GM12865 (cell line): ENCODE measurements around the gene CLDN17.

ENCODE experiments used
- DNase-seq: peaks from one replicate; pipeline ENCODE4 v3.0.0; 2010; ENCODE audit warnings: low read depth
- H3K4me3 ChIP-seq: 2 replicates; pipeline ENCODE4 v1.5.1; 2011; ENCODE audit warnings: mild to moderate bottlenecking, low read depth, low read length, control low read depth
- TF ChIP-seq, protein P1 (sequence below): IDR thresholded peaks from 2 replicates; pipeline ENCODE4 v1.5.1; 2011; ENCODE audit warnings: low read length, control low read depth, low read depth, inconsistent platforms; ENCODE audit not compliant: insufficient read depth; ENCODE audit errors: missing control alignments

The CLDN17 gene

DNA sequence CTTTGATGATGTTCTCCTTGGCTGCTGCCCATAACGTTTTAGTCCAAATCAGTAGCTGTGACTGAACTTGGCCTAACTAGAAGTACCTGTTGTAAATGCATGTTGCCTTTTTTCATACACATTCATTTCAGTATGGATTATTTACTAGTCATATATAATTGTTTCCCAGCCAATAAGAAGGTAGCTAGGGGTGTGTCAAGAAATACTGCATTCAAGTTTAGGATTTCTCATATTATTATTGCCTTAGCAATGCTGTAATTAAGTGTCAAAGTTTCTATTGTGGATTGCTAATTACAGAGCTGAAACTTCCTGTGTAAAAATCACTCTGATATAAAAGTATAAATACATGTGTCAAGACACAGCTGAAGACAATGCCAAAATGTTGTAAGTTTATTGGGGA lies at the start of gene CLDN17:
TSS of gene CLDN17 (minus strand) at position 101 of the 400 bp plus-strand sequence. CDS start 188 bp downstream, outside the sequence.
- TF ChIP-seq, protein P1, sequence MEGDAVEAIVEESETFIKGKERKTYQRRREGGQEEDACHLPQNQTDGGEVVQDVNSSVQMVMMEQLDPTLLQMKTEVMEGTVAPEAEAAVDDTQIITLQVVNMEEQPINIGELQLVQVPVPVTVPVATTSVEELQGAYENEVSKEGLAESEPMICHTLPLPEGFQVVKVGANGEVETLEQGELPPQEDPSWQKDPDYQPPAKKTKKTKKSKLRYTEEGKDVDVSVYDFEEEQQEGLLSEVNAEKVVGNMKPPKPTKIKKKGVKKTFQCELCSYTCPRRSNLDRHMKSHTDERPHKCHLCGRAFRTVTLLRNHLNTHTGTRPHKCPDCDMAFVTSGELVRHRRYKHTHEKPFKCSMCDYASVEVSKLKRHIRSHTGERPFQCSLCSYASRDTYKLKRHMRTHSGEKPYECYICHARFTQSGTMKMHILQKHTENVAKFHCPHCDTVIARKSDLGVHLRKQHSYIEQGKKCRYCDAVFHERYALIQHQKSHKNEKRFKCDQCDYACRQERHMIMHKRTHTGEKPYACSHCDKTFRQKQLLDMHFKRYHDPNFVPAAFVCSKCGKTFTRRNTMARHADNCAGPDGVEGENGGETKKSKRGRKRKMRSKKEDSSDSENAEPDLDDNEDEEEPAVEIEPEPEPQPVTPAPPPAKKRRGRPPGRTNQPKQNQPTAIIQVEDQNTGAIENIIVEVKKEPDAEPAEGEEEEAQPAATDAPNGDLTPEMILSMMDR: no peak
- DNase-seq: no peak
- no peak within 1 kb of the TSS for H3K4me3 ChIP-seq

GRCh38 chr21:30216041-30216723 lies 49.6 kb upstream of the CLDN17 start, which contains the start of gene CLDN8:
Gene CLDN8 (minus strand): TSS chr21:30216097. CDS start chr21:30215925, 172 bp downstream.
- TF ChIP-seq, protein P1: no peak
- no peak for DNase-seq
- no peak within 1 kb of the TSS for H3K4me3 ChIP-seq

- no peak for DNase-seq
- TF ChIP-seq, protein P1: no peak
- no peak overlapping the region for H3K4me3 ChIP-seq
Measured at GRCh38 chr21:30211071-30211470, 44.5 kb upstream of the CLDN17 start.

GRCh38 chr21:30209601-30210000 lies 43.0 kb upstream of the CLDN17 start:
- no peak for DNase-seq
- no peak overlapping the region for H3K4me3 ChIP-seq
- TF ChIP-seq, protein P1: no peak

GRCh38 chr21:30207252-30207579 lies 40.6 kb upstream of the CLDN17 start:
- no peak overlapping the region for H3K4me3 ChIP-seq
- DNase-seq: no peak
- TF ChIP-seq, protein P1: no peak

GRCh38 chr21:30206551-30207251 lies 40.1 kb upstream of the CLDN17 start:
- no peak overlapping the region for H3K4me3 ChIP-seq
- no peak for DNase-seq
- TF ChIP-seq, protein P1: no peak

- H3K4me3 ChIP-seq: no peak overlapping the region
- TF ChIP-seq, protein P1: no peak
- no peak for DNase-seq
Measured at GRCh38 chr21:30200000-30200399, 33.4 kb upstream of the CLDN17 start.
